GM12878 (cell line): ENCODE data around the gene CREG1. TPM values are rescaled to one million over a fixed set of nuclear protein-coding genes. Genes with fewer than 3 reads are reported as not detected.

Experiments used
- ATAC-seq: fragments of 200-7000 bp; cut with Tn5 transposase; 3 replicates; pipeline ENCODE4 v1.9.1; 2020; ENCODE audit warnings: mild to moderate bottlenecking, moderate library complexity
- BruUV-seq: library from RNA; stranded (reverse); fragments of 400-500 nt; replicated peaks from 2 replicates; lab custom pipeline; 2021; lab: Mats Ljungman, UMichigan
- CTCF ChIA-PET: fragments of 300-600 bp; sonication (Branson Sonifier 250); formaldehyde crosslinking; extraction: SDS; loops from one replicate; lab custom pipeline; 2021; ENCODE audit warnings: inconsistent platforms; lab: Yijun Ruan, JAX
- POLR2A ChIA-PET: fragments of 350-600 bp; formaldehyde crosslinking; extraction: SDS; loops from one replicate; lab custom pipeline; 2021; ENCODE audit warnings: inconsistent platforms; lab: Charles Lee
- RAD21 ChIA-PET: fragments of 300-600 bp; sonication (Branson Sonifier 250); formaldehyde crosslinking; loops from one replicate; lab custom pipeline; 2023; ENCODE audit warnings: antibody characterized with exemption; ENCODE audit not compliant: unreplicated experiment; lab: Charles Lee
- SMC1A ChIA-PET: fragments of 300-600 bp; sonication (Branson Sonifier 250); formaldehyde crosslinking; loops from one replicate; lab custom pipeline; 2023; ENCODE audit not compliant: unreplicated experiment, uncharacterized antibody; lab: Charles Lee
- DNase-seq: peaks from one replicate; pipeline ENCODE4 v3.0.0-alpha.2; 2011; ENCODE audit warnings: low read depth, low spot score
- FAIRE-seq: peaks from 3 replicates; lab custom pipeline; 2011; peaks lifted over from hg19 to GRCh38; lab: Jason Lieb, UNC
- H2AFZ ChIP-seq: 2 replicates; pipeline ENCODE4 v1.6.0; 2011; ENCODE audit warnings: low read depth, low read length, control low read depth; ENCODE audit not compliant: control insufficient read depth
- H3K27ac ChIP-seq: 2 replicates; pipeline ENCODE4 v1.5.1; 2011; ENCODE audit warnings: control low read depth; ENCODE audit not compliant: control insufficient read depth, insufficient read depth
- H3K27me3 ChIP-seq, 2 experiments: replicated peaks in 1 of 2; 2 replicates each; pipeline versions ENCODE4 v1.6.0 to v1.6.1; 2011; ENCODE audit warnings: low read length in 1 of 2; ENCODE audit not compliant: control insufficient read depth in 2 of 2, insufficient read depth in 2 of 2
- H3K36me3 ChIP-seq, 2 experiments: 2 replicates each; pipeline ENCODE4 v1.5.1; 2011; ENCODE audit warnings: low read length in 1 of 2; ENCODE audit not compliant: control insufficient read depth in 2 of 2, insufficient read depth in 2 of 2
- H3K4me1 ChIP-seq: 2 replicates; pipeline ENCODE4 v1.6.1; 2011; ENCODE audit warnings: mild to moderate bottlenecking, low read length, moderate library complexity, mixed read lengths; ENCODE audit not compliant: control insufficient read depth, insufficient read depth
- H3K4me2 ChIP-seq: 2 replicates; pipeline ENCODE4 v1.6.0; 2011; ENCODE audit warnings: control low read depth; ENCODE audit not compliant: control insufficient read depth, insufficient read depth
- H3K4me3 ChIP-seq: fragments of 200-600 bp; sonication (generic); 2 replicates; pipeline ENCODE4 v1.5.1; 2016
- H3K79me2 ChIP-seq: 2 replicates; pipeline ENCODE4 v1.6.0; 2011; ENCODE audit warnings: low read length; ENCODE audit not compliant: control insufficient read depth, insufficient read depth
- H3K9ac ChIP-seq: 2 replicates; pipeline ENCODE4 v1.8.0; 2011; ENCODE audit warnings: low read length, control low read depth, mixed read lengths; ENCODE audit not compliant: control insufficient read depth, insufficient read depth
- H3K9me3 ChIP-seq: replicated peaks from 3 replicates; pipeline ENCODE4 v1.5.1; 2011; ENCODE audit warnings: mild to moderate bottlenecking, low read length; ENCODE audit not compliant: control insufficient read depth, insufficient read depth
- H4K20me1 ChIP-seq: 2 replicates; pipeline ENCODE4 v1.6.0; 2011; ENCODE audit not compliant: control insufficient read depth, insufficient read depth
- E4F1 ChIP-seq: fragments of 450-650 bp; IDR thresholded peaks from 2 replicates; pipeline ENCODE4 v1.6.1; 2018; ENCODE audit warnings: borderline replicate concordance, mild to moderate bottlenecking; ENCODE audit not compliant: partially characterized antibody
- IRF3 ChIP-seq: fragments of 450-650 bp; IDR thresholded peaks from 2 replicates; pipeline ENCODE4 v1.6.1; 2014; ENCODE audit warnings: mild to moderate bottlenecking
- WGBS: methylation state at CpG from one replicate; pipeline ENCODE4 v1.1.6; 2016; ENCODE audit warnings: low lambda C conversion rate; ENCODE audit not compliant: insufficient replicate concordance, insufficient coverage; ENCODE audit errors: missing lambda C conversion rate; 5-methylcytosine and 5-hydroxymethylcytosine counted together
- in situ Hi-C: fragments of 300-500 bp; cut with MboI; formaldehyde crosslinking; loops from 9 replicates; pipeline ENCODE4 v1.14.3; 2018; ENCODE audit warnings: mixed read lengths
- intact Hi-C: fragments of 100-400 bp; cut with micrococcal nuclease; formaldehyde crosslinking; loops from one replicate; pipeline ENCODE4 v1.14.2; 2022; ENCODE audit not compliant: unreplicated experiment
- polyA plus RNA-seq, 11 experiments: library from polyadenylated mRNA; depleted of rRNA in 4 of 11; unstranded in 6 of 11; stranded (reverse) in 5 of 11; fragments of >200 nt; fragmentation: Nextera tagmentation in 4 of 11; fragmentation: Illumina TruSeq in 1 of 11; extraction: Ambion mirVana in 4 of 11; extraction: Trizol in 1 of 11; gene quantifications; 1 replicate in 1 of 11; 2 replicates in 10 of 11; pipeline versions ENCODE4 v1.2.1 to v1.2.3, GENCODE V29; 2011 to 2016; ENCODE audit warnings: inconsistent platforms in 2 of 11, missing spikeins in 2 of 11, low read depth in 1 of 11
- total RNA-seq, 4 experiments: library from RNA; depleted of rRNA in 3 of 4; stranded (reverse); fragments of >200 nt in 3 of 4; fragmentation: Illumina TruSeq in 1 of 4; extraction: Trizol in 1 of 4; gene quantifications; 2 replicates each; pipeline versions ENCODE4 v1.2.1 to v1.2.3, GENCODE V29; 2013 to 2021

CREG1 gene
- total and polyA plus RNA-seq, 10 of the 15 experiments (the other 5 are each of a cell fraction or from before 2014, with no cell fraction given): 5.3 to 43.8 (median 22.1) TPM

DNA sequence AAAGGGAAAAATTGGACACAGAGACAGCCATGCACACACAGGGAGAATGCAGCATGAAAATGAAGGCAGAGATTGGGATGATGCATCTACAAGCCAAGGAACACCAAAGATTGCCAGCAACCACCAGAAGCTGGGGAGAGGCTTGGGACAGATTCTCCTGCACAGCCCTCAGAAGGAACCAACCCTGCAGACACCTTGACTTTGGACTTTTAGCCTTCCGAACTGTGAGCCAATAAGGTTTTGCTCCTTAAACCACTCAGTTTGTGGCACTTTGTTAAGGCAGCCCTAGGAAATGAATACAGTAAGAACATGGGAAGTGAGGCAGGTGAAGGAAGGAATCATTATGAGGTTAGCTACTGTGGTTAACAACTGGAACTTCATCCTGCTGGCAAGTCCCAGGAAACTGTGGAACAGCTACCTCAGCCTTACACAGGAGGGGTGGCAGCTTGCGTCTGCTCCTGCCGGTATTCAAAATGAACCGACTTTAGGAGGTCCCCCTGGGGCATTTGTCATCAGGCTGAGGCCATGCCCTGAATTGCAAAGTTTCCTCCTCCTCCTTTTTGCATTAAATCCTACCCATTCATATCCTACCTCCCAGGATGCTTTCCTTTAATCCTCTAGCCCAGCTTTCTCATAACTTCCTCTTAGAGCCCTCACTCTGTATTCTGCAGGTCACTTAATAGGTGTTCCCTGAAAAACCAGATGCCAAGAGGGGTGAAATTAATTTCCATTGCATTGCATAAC lies 50.7 kb downstream of the CREG1 start:
- in situ Hi-C loops: no loop called here
- Histone ChIP-seq H3K79me2 (no peaks in the 10 kb centered on the region), H3K9me3 (no peaks in the 10 kb centered on the region), H3K36me3 (no peaks in the 10 kb centered on the region), H3K27me3 (no peaks in the 10 kb centered on the region), H3K4me1 (peaks cover 32% of the 10 kb centered on the region), H2AFZ (no peak overlapping the region), H3K27ac (no peak overlapping the region), H3K9ac (no peak overlapping the region), H3K4me3 (no peak overlapping the region), H3K4me2 (no peak overlapping the region), H4K20me1 (no peaks in the 10 kb centered on the region)
- TF ChIP-seq IRF3 (no peak), E4F1 (no peak)
- DNase-seq: no peak
- ATAC-seq: no peak
- BruUV-seq: no TSS peak
- ChIA-PET RAD21 (no interaction called here), CTCF (interaction anchor here (0.6 kb wide), 2 partner anchors 223 to 236 kb away, joined by 3 read pairs; no protein-coding TSS in a partner anchor), POLR2A (no interaction called here), SMC1A (interaction anchor here (0.6 kb wide), 1 partner anchor 28 kb away, joined by 3 read pairs; no protein-coding TSS in a partner anchor)
- intact Hi-C loops: no loop called here
- no peak for FAIRE-seq
- WGBS: 59% methylated on average over 4 of the region's 4 CpGs
